Fibroblast of skin of scalp (primary cell): ENCODE data around the gene TYRP1.

Experiments used
- DNase-seq: peaks from one replicate; pipeline ENCODE4 v3.0.0-alpha.2; 2013

Gene TYRP1

GRCh38 chr9:12696931-12697622 lies 3.9 kb downstream of the TYRP1 start:
- DNase-seq = peak; percentile 70

GRCh38 chr9:12697719-12698118 lies 4.5 kb downstream of the TYRP1 start:
- DNase-seq = no peak

- DNase-seq = peak; percentile 41
Measured at GRCh38 chr9:12698266-12698665, 5.1 kb downstream of the TYRP1 start.

- DNase-seq = no peak
Measured at GRCh38 chr9:12698986-12699385, 5.8 kb downstream of the TYRP1 start.

- DNase-seq = no peak
Measured at GRCh38 chr9:12699529-12699928, 6.3 kb downstream of the TYRP1 start.

- no peak for DNase-seq
Measured at GRCh38 chr9:12701126-12701525, 7.9 kb downstream of the TYRP1 start.

- DNase-seq = peak; percentile 67
Measured at GRCh38 chr9:12702160-12702758, 9.1 kb downstream of the TYRP1 start.

- no peak for DNase-seq
Measured at GRCh38 chr9:12703996-12704395, 10.8 kb downstream of the TYRP1 start.

GRCh38 chr9:12705738-12706391 lies 12.7 kb downstream of the TYRP1 start:
- no peak for DNase-seq

- peak; percentile 44 for DNase-seq
Measured at GRCh38 chr9:12708562-12709298, 15.5 kb downstream of the TYRP1 start.

- DNase-seq = no peak
Measured at GRCh38 chr9:12712532-12712931, 19.3 kb downstream of the TYRP1 start.

GRCh38 chr9:12715268-12715667 lies 22.1 kb downstream of the TYRP1 start:
- DNase-seq = no peak

GRCh38 chr9:12716823-12717600 lies 23.8 kb downstream of the TYRP1 start:
- DNase-seq = no peak

GRCh38 chr9:12717907-12718306 lies 24.7 kb downstream of the TYRP1 start:
- DNase-seq = no peak

GRCh38 chr9:12718482-12719026 lies 25.4 kb downstream of the TYRP1 start:
- DNase-seq = peak; percentile 87

GRCh38 chr9:12719431-12719830 lies 26.2 kb downstream of the TYRP1 start:
- DNase-seq = peak; percentile 65

GRCh38 chr9:12720551-12720950 lies 27.4 kb downstream of the TYRP1 start:
- DNase-seq = no peak

GRCh38 chr9:12722131-12722530 lies 28.9 kb downstream of the TYRP1 start:
- no peak for DNase-seq

- peak; percentile 56 for DNase-seq
Measured at GRCh38 chr9:12723409-12724028, 30.3 kb downstream of the TYRP1 start.

GRCh38 chr9:12726795-12727194 lies 33.6 kb downstream of the TYRP1 start:
- no peak for DNase-seq

GRCh38 chr9:12730198-12730597 lies 37.0 kb downstream of the TYRP1 start:
- no peak for DNase-seq

GRCh38 chr9:12730927-12731326 lies 37.7 kb downstream of the TYRP1 start:
- no peak for DNase-seq
